ENCODE data around the gene CIB4.

The CIB4 gene

DNA sequence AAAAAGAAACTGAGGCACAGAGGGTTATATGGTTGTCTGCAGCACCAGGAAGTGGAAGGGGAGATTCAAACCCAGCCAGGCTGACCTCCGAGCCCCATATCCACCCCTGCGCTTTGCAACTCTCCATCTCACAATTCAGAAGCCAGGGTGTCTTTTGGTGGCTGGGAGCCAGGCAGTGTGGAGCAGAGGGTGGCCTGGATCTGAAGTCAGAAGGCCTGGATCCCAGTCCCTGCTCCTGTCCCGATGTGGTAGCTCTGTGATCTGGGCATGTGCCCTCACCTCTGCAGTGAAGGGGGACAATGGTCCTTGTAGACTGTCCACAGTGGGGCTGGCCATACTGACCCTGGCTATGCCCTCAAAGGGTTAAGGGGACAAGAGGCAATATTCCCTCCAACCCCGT, 57.0 kb downstream of the CIB4 start:
- Histone ChIP-seq H3K27ac (ENCODE audit: insufficient read depth, low read length, poor library complexity, severe bottlenecking) (no peak overlapping the region), H3K27me3 (replicated peaks; ENCODE audit: control insufficient read depth, insufficient read depth, low read length, poor library complexity, severe bottlenecking) (peaks cover 6% of the 10 kb centered on the region)
- DNase-seq = no peak

GRCh38 chr2:26583381-26583911, 57.7 kb downstream of the CIB4 start:
- H3K27ac ChIP-seq (ENCODE audit: insufficient read depth, low read length, poor library complexity, severe bottlenecking) = no peak overlapping the region
- peaks cover 6% of the 10 kb centered on the region for H3K27me3 ChIP-seq (replicated peaks; ENCODE audit: control insufficient read depth, insufficient read depth, low read length, poor library complexity, severe bottlenecking)
- DNase-seq = no peak
- H3K36me3 ChIP-seq (ENCODE audit: control insufficient read depth, insufficient read depth, low read length) = no peaks in the 10 kb centered on the region
- no peaks in the 10 kb centered on the region for H3K4me1 ChIP-seq (ENCODE audit: control insufficient read depth, insufficient read depth, low read length, poor library complexity, severe bottlenecking)
- no peaks in the 10 kb centered on the region for H3K9me3 ChIP-seq (ENCODE audit: control insufficient read depth, low read length)
- H3K4me3 ChIP-seq (ENCODE audit: insufficient read depth, low read depth, low read length, poor library complexity, severe bottlenecking) = no peak overlapping the region

More for the DNA sequence above, 57.0 kb downstream of the CIB4 start:
- no peaks in the 10 kb centered on the region for H3K4me1 ChIP-seq (ENCODE audit: control insufficient read depth, insufficient read depth, low read length, poor library complexity, severe bottlenecking)
- H3K9me3 ChIP-seq (ENCODE audit: control insufficient read depth, low read length) = no peaks in the 10 kb centered on the region
- no peaks in the 10 kb centered on the region for H3K36me3 ChIP-seq (ENCODE audit: control insufficient read depth, insufficient read depth, low read length)
- H3K4me3 ChIP-seq (ENCODE audit: insufficient read depth, low read depth, low read length, poor library complexity, severe bottlenecking) = no peak overlapping the region

- H3K4me3 ChIP-seq (ENCODE audit: insufficient read depth, low read depth, low read length, poor library complexity, severe bottlenecking) = no peak overlapping the region
- DNase-seq = no peak
- H3K9me3 ChIP-seq (ENCODE audit: control insufficient read depth, low read length) = no peaks in the 10 kb centered on the region
- no peak overlapping the region for H3K27ac ChIP-seq (ENCODE audit: insufficient read depth, low read length, poor library complexity, severe bottlenecking)
- H3K27me3 ChIP-seq (replicated peaks; ENCODE audit: control insufficient read depth, insufficient read depth, low read length, poor library complexity, severe bottlenecking) = peaks cover 8% of the 10 kb centered on the region
- H3K36me3 ChIP-seq (ENCODE audit: control insufficient read depth, insufficient read depth, low read length) = no peaks in the 10 kb centered on the region
- H3K4me1 ChIP-seq (ENCODE audit: control insufficient read depth, insufficient read depth, low read length, poor library complexity, severe bottlenecking) = no peaks in the 10 kb centered on the region
Observed at GRCh38 chr2:26582890-26583289, 58.3 kb downstream of the CIB4 start.

- Histone ChIP-seq H3K36me3 (ENCODE audit: control insufficient read depth, insufficient read depth, low read length) (no peaks in the 10 kb centered on the region), H3K4me3 (ENCODE audit: insufficient read depth, low read depth, low read length, poor library complexity, severe bottlenecking) (no peak overlapping the region), H3K4me1 (ENCODE audit: control insufficient read depth, insufficient read depth, low read length, poor library complexity, severe bottlenecking) (no peaks in the 10 kb centered on the region), H3K9me3 (ENCODE audit: control insufficient read depth, low read length) (no peaks in the 10 kb centered on the region), H3K27ac (ENCODE audit: insufficient read depth, low read length, poor library complexity, severe bottlenecking) (no peak overlapping the region), H3K27me3 (replicated peaks; ENCODE audit: control insufficient read depth, insufficient read depth, low read length, poor library complexity, severe bottlenecking) (peaks cover 10% of the 10 kb centered on the region)
- no peak for DNase-seq
Observed at GRCh38 chr2:26581991-26582842, 58.9 kb downstream of the CIB4 start.

GRCh38 chr2:26581266-26581990, 59.7 kb downstream of the CIB4 start:
- H3K4me1 ChIP-seq (ENCODE audit: control insufficient read depth, insufficient read depth, low read length, poor library complexity, severe bottlenecking) = no peaks in the 10 kb centered on the region
- no peaks in the 10 kb centered on the region for H3K9me3 ChIP-seq (ENCODE audit: control insufficient read depth, low read length)
- no peak overlapping the region for H3K27ac ChIP-seq (ENCODE audit: insufficient read depth, low read length, poor library complexity, severe bottlenecking)
- no peak for DNase-seq
- H3K4me3 ChIP-seq (ENCODE audit: insufficient read depth, low read depth, low read length, poor library complexity, severe bottlenecking) = no peak overlapping the region
- H3K27me3 ChIP-seq (replicated peaks; ENCODE audit: control insufficient read depth, insufficient read depth, low read length, poor library complexity, severe bottlenecking) = peaks cover 10% of the 10 kb centered on the region
- no peaks in the 10 kb centered on the region for H3K36me3 ChIP-seq (ENCODE audit: control insufficient read depth, insufficient read depth, low read length)

- Histone ChIP-seq H3K4me3 (ENCODE audit: insufficient read depth, low read depth, low read length, poor library complexity, severe bottlenecking) (no peak overlapping the region), H3K9me3 (ENCODE audit: control insufficient read depth, low read length) (no peaks in the 10 kb centered on the region), H3K27ac (ENCODE audit: insufficient read depth, low read length, poor library complexity, severe bottlenecking) (no peak overlapping the region), H3K4me1 (ENCODE audit: control insufficient read depth, insufficient read depth, low read length, poor library complexity, severe bottlenecking) (no peaks in the 10 kb centered on the region), H3K36me3 (ENCODE audit: control insufficient read depth, insufficient read depth, low read length) (no peaks in the 10 kb centered on the region), H3K27me3 (replicated peaks; ENCODE audit: control insufficient read depth, insufficient read depth, low read length, poor library complexity, severe bottlenecking) (peaks cover 4% of the 10 kb centered on the region)
- no peak for DNase-seq
Observed at GRCh38 chr2:26580751-26581150, 60.4 kb downstream of the CIB4 start.

DNA sequence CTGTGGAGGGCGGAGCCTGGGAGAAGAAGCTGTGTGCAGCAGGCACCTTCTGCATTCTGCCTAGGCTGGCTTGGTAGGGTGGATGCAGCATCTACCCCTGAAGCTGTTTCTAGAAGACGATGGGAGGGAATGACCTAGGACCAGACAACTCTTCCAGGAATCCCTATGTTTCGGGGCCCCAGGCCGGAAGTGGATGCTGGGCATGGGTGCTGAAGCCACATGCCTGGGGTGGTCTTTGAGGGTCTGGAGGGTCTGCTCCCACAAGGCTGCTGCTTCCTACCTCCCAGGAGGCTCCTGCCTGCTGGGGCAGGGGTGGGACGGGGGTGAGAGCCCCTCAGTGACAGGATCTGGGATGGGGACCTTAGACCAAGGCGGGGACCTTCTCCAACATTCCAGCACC, 61.0 kb downstream of the CIB4 start:
- Histone ChIP-seq H3K27me3 (replicated peaks; ENCODE audit: control insufficient read depth, insufficient read depth, low read length, poor library complexity, severe bottlenecking) (peaks cover 4% of the 10 kb centered on the region), H3K27ac (ENCODE audit: insufficient read depth, low read length, poor library complexity, severe bottlenecking) (no peak overlapping the region), H3K4me3 (ENCODE audit: insufficient read depth, low read depth, low read length, poor library complexity, severe bottlenecking) (no peak overlapping the region), H3K4me1 (ENCODE audit: control insufficient read depth, insufficient read depth, low read length, poor library complexity, severe bottlenecking) (no peaks in the 10 kb centered on the region), H3K9me3 (ENCODE audit: control insufficient read depth, low read length) (no peaks in the 10 kb centered on the region), H3K36me3 (ENCODE audit: control insufficient read depth, insufficient read depth, low read length) (no peaks in the 10 kb centered on the region)
- no peak for DNase-seq

GRCh38 chr2:26579723-26580040, 61.5 kb downstream of the CIB4 start:
- Histone ChIP-seq H3K27ac (ENCODE audit: insufficient read depth, low read length, poor library complexity, severe bottlenecking) (no peak overlapping the region), H3K36me3 (ENCODE audit: control insufficient read depth, insufficient read depth, low read length) (no peaks in the 10 kb centered on the region), H3K4me1 (ENCODE audit: control insufficient read depth, insufficient read depth, low read length, poor library complexity, severe bottlenecking) (no peaks in the 10 kb centered on the region), H3K9me3 (ENCODE audit: control insufficient read depth, low read length) (no peaks in the 10 kb centered on the region), H3K27me3 (replicated peaks; ENCODE audit: control insufficient read depth, insufficient read depth, low read length, poor library complexity, severe bottlenecking) (peaks cover 4% of the 10 kb centered on the region), H3K4me3 (ENCODE audit: insufficient read depth, low read depth, low read length, poor library complexity, severe bottlenecking) (no peak overlapping the region)
- no peak for DNase-seq

DNA sequence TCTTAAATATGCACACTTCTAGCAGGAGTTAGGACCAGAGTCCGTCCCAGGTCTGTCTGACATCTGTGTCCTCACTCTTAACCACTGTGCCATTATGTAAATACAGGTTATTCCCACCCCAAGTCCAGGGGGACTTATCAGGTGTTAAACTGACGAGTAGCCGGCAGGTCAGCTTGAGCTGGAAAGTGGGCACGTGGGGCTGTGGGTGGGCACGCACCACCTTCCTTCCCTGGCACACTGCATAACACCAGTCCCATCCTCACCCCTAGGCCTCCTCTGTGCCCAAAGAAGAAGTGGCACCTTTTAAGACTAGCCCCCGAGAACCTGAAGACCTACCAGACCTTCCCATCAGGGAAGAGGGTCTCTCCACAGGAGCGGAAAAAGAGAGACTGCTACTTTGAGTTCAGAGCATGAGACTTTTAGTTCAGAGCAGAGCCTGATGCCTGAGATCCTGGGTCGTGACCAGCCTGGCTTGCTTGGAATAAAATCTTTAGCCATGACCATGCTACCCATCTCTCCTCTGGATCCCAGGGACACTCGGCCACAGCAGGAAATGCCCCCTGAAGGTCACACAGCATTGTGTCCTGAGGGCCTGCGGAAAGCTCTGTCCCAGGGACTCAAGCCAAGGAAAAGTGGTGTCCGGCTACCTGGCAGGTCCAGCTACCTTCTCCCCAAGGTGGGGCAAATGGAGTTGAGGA, 62.0 kb downstream of the CIB4 start:
- Histone ChIP-seq H3K27ac (ENCODE audit: insufficient read depth, low read length, poor library complexity, severe bottlenecking) (no peak overlapping the region), H3K4me3 (ENCODE audit: insufficient read depth, low read depth, low read length, poor library complexity, severe bottlenecking) (no peak overlapping the region), H3K4me1 (ENCODE audit: control insufficient read depth, insufficient read depth, low read length, poor library complexity, severe bottlenecking) (no peaks in the 10 kb centered on the region), H3K9me3 (ENCODE audit: control insufficient read depth, low read length) (no peaks in the 10 kb centered on the region), H3K27me3 (replicated peaks; ENCODE audit: control insufficient read depth, insufficient read depth, low read length, poor library complexity, severe bottlenecking) (peaks cover 4% of the 10 kb centered on the region), H3K36me3 (ENCODE audit: control insufficient read depth, insufficient read depth, low read length) (no peaks in the 10 kb centered on the region)
- DNase-seq = no peak

GRCh38 chr2:26578581-26578980, 62.6 kb downstream of the CIB4 start:
- Histone ChIP-seq H3K4me1 (ENCODE audit: control insufficient read depth, insufficient read depth, low read length, poor library complexity, severe bottlenecking) (no peaks in the 10 kb centered on the region), H3K4me3 (ENCODE audit: insufficient read depth, low read depth, low read length, poor library complexity, severe bottlenecking) (no peak overlapping the region), H3K9me3 (ENCODE audit: control insufficient read depth, low read length) (no peaks in the 10 kb centered on the region), H3K27me3 (replicated peaks; ENCODE audit: control insufficient read depth, insufficient read depth, low read length, poor library complexity, severe bottlenecking) (peaks cover 4% of the 10 kb centered on the region), H3K36me3 (ENCODE audit: control insufficient read depth, insufficient read depth, low read length) (no peaks in the 10 kb centered on the region), H3K27ac (ENCODE audit: insufficient read depth, low read length, poor library complexity, severe bottlenecking) (no peak overlapping the region)
- no peak for DNase-seq
